Measurements from ENCODE around the gene CD1D. TPM values are rescaled to one million over a fixed set of nuclear protein-coding genes. Genes with fewer than 3 reads are reported as not detected.
"Not testable (repeated sequence)": the region's sequence is repeated elsewhere in the genome, so short reads cannot be mapped to it uniquely, and the experiment has no call there.

The CD1D gene
- total and polyA plus RNA-seq, 12 donors, result 1.1 to 5.6 (median 3.0) TPM

GRCh38 chr1:158159597-158159996, 21.1 kb upstream of the CD1D start:
- no peak for DNase-seq
- Histone ChIP-seq H3K9me3 (replicated peaks in 1 of 3) (no peaks in the 10 kb centered on the region), H3K4me3 (no peak overlapping the region), H3K36me3 (replicated peaks in 1 of 2) (no peaks in the 10 kb centered on the region), H3K4me1 (replicated peaks in 1 of 2) (no peaks in the 10 kb centered on the region), H3K27me3 (no peaks in the 10 kb centered on the region), H3K27ac (no peak overlapping the region)
- intact Hi-C loops (cut with DNase I), result no loop called here
- TF ChIP-seq CTCF (IDR thresholded peaks at IDR 0.05) (no peak), POLR2A (IDR thresholded peaks at IDR 0.05) (no peak)

GRCh38 chr1:158161446-158161845, 19.2 kb upstream of the CD1D start:
- WGBS, 4 donors, result 66 to 84% (median 72%) methylated on average over 2 of the region's 2 CpGs
- H3K27me3 ChIP-seq, result no peaks in the 10 kb centered on the region
- no peak for DNase-seq
- no peaks in the 10 kb centered on the region for H3K4me1 ChIP-seq (replicated peaks in 1 of 2)
- H3K9me3 ChIP-seq (replicated peaks in 1 of 3), result no peaks in the 10 kb centered on the region
- TF ChIP-seq CTCF (IDR thresholded peaks at IDR 0.05), result no peak
- TF ChIP-seq POLR2A (IDR thresholded peaks at IDR 0.05), result no peak
- intact Hi-C loops (cut with DNase I), result no loop called here
- H3K27ac ChIP-seq, result no peak overlapping the region
- no peak overlapping the region for H3K4me3 ChIP-seq
- H3K36me3 ChIP-seq (replicated peaks in 1 of 2), result no peaks in the 10 kb centered on the region

- no peaks in the 10 kb centered on the region for H3K9me3 ChIP-seq (replicated peaks in 1 of 3)
- H3K4me3 ChIP-seq, result no peak overlapping the region
- H3K27ac ChIP-seq, result no peak overlapping the region
- no peaks in the 10 kb centered on the region for H3K36me3 ChIP-seq (replicated peaks in 1 of 2)
- H3K4me1 ChIP-seq (replicated peaks in 1 of 2), result no peaks in the 10 kb centered on the region
- TF ChIP-seq CTCF (IDR thresholded peaks at IDR 0.05) (no peak), POLR2A (IDR thresholded peaks at IDR 0.05) (no peak)
- DNase-seq, result no peak
- H3K27me3 ChIP-seq, result no peaks in the 10 kb centered on the region
- 59 to 64% (median 61%) methylated on average over 3 of the region's 3 CpGs for WGBS, 4 donors
- intact Hi-C loops (cut with DNase I), result no loop called here
Observed at GRCh38 chr1:158163000-158163947, 17.4 kb upstream of the CD1D start.

GRCh38 chr1:158169105-158169504, 11.6 kb upstream of the CD1D start:
- intact Hi-C loops (cut with DNase I), result no loop called here
- H3K9me3 ChIP-seq (replicated peaks in 1 of 3), result no peaks in the 10 kb centered on the region
- no peak for DNase-seq
- no peak overlapping the region for H3K4me3 ChIP-seq
- no peaks in the 10 kb centered on the region for H3K4me1 ChIP-seq (replicated peaks in 1 of 2)
- TF ChIP-seq POLR2A (IDR thresholded peaks at IDR 0.05) (no peak), CTCF (IDR thresholded peaks at IDR 0.05) (no peak)
- no peaks in the 10 kb centered on the region for H3K27me3 ChIP-seq
- no peak overlapping the region for H3K27ac ChIP-seq
- H3K36me3 ChIP-seq (replicated peaks in 1 of 2), result no peaks in the 10 kb centered on the region

- intact Hi-C loops (cut with DNase I); H3K4me3 ChIP-seq; DNase-seq; H3K27me3 ChIP-seq; H3K27ac ChIP-seq; H3K36me3 ChIP-seq (replicated peaks in 1 of 2); H3K4me1 ChIP-seq (replicated peaks in 1 of 2); H3K9me3 ChIP-seq (replicated peaks in 1 of 3): not testable (repeated sequence)
- WGBS, 4 donors, result 90 to 94% (median 91%) methylated on average over 5 of the region's 5 CpGs
Observed at GRCh38 chr1:158175915-158176314, 4.8 kb upstream of the CD1D start.
